CD4-positive, alpha-beta T cell treated with Interleukin-15 for 1 hour (primary cell): ENCODE measurements around the gene NBPF11.
A peak's percentile ranks its signal among the peaks of the same experiment; 100 is the strongest.
"Not testable (repeated sequence)": the region's sequence is repeated elsewhere in the genome, so short reads cannot be mapped to it uniquely, and the experiment has no call there.

ENCODE experiments used
- DNase-seq: peaks from one replicate; pipeline ENCODE4 v3.0.0-alpha.2; 2020

NBPF11 gene

GRCh38 chr1:148149050-148149815 lies 2.8 kb downstream of the NBPF11 start:
- not testable (repeated sequence) for DNase-seq

- DNase-seq, result not testable (repeated sequence)
Measured at GRCh38 chr1:148147052-148147838, 4.8 kb downstream of the NBPF11 start.

- DNase-seq, result peak; percentile 14
Measured at GRCh38 chr1:148146191-148146997, 5.7 kb downstream of the NBPF11 start.

- not testable (repeated sequence) for DNase-seq
Measured at GRCh38 chr1:148143223-148143622, 8.9 kb downstream of the NBPF11 start.

GRCh38 chr1:148141936-148142335 lies 10.1 kb downstream of the NBPF11 start:
- DNase-seq, result not testable (repeated sequence)

GRCh38 chr1:148138606-148139005 lies 13.5 kb downstream of the NBPF11 start:
- not testable (repeated sequence) for DNase-seq

- DNase-seq, result not testable (repeated sequence)
Measured at GRCh38 chr1:148122341-148122740, 29.7 kb downstream of the NBPF11 start.

GRCh38 chr1:148120395-148120794 lies 31.7 kb downstream of the NBPF11 start:
- not testable (repeated sequence) for DNase-seq

GRCh38 chr1:148095732-148096131 lies 56.3 kb downstream of the NBPF11 start:
- not testable (repeated sequence) for DNase-seq

GRCh38 chr1:148086196-148086595 lies 65.9 kb downstream of the NBPF11 start:
- DNase-seq, result not testable (repeated sequence)

GRCh38 chr1:148081205-148081604 lies 70.9 kb downstream of the NBPF11 start:
- DNase-seq, result not testable (repeated sequence)

GRCh38 chr1:148078632-148079519 lies 73.2 kb downstream of the NBPF11 start:
- not testable (repeated sequence) for DNase-seq

- DNase-seq, result not testable (repeated sequence)
Measured at GRCh38 chr1:148078090-148078489, 74.0 kb downstream of the NBPF11 start.

- DNase-seq, result not testable (repeated sequence)
Measured at GRCh38 chr1:148077458-148077857, 74.6 kb downstream of the NBPF11 start.

GRCh38 chr1:148073392-148073791 lies 78.7 kb downstream of the NBPF11 start:
- not testable (repeated sequence) for DNase-seq

- DNase-seq, result not testable (repeated sequence)
Measured at GRCh38 chr1:148068606-148069005, 83.5 kb downstream of the NBPF11 start.

GRCh38 chr1:148068201-148068600 lies 83.9 kb downstream of the NBPF11 start:
- not testable (repeated sequence) for DNase-seq

- not testable (repeated sequence) for DNase-seq
Measured at GRCh38 chr1:148060294-148060701, 91.8 kb downstream of the NBPF11 start.

GRCh38 chr1:148057384-148057783 lies 94.7 kb downstream of the NBPF11 start:
- DNase-seq, result peak; percentile 26
